Liver (tissue), 9 donors: ENCODE measurements around the gene FREY1. TPM values are rescaled to one million over a fixed set of nuclear protein-coding genes. Genes with fewer than 3 reads are reported as not detected.
A peak's percentile ranks its signal among the peaks of the same experiment; 100 is the strongest.

Experiments
- DNase-seq: peaks from one replicate; pipeline ENCODE4 v3.0.0-alpha.2; 2017; ENCODE audit warnings: low spot score
- H3K27ac ChIP-seq, 2 donors: one replicate each; pipeline ENCODE4 v1.7.0; 2013; ENCODE audit warnings: inconsistent platforms in 2 of 2, low read length in 2 of 2, control low read depth in 1 of 2, low read depth in 1 of 2, mild to moderate bottlenecking in 1 of 2
- H3K27me3 ChIP-seq, 4 donors: one replicate each; pipeline versions ENCODE4 v1.6.1 to v1.7.0; 2013; ENCODE audit warnings: low read length in 3 of 4, inconsistent platforms in 1 of 4, mild to moderate bottlenecking in 1 of 4, moderate library complexity in 1 of 4; ENCODE audit not compliant: control insufficient read depth in 4 of 4, insufficient read depth in 4 of 4
- H3K36me3 ChIP-seq, 4 donors: one replicate each; pipeline versions ENCODE4 v1.6.1 to v1.7.0; 2013; ENCODE audit warnings: low read length in 3 of 4, mild to moderate bottlenecking in 3 of 4, low read depth in 1 of 4, moderate library complexity in 1 of 4; ENCODE audit not compliant: control insufficient read depth in 4 of 4, insufficient read depth in 3 of 4
- H3K4me1 ChIP-seq, 4 donors: one replicate each; pipeline versions ENCODE4 v1.6.1 to v1.7.0; 2013; ENCODE audit warnings: low read length in 3 of 4, mild to moderate bottlenecking in 3 of 4, moderate library complexity in 1 of 4; ENCODE audit not compliant: control insufficient read depth in 4 of 4, insufficient read depth in 4 of 4
- H3K4me3 ChIP-seq, 3 donors: one replicate each; pipeline versions ENCODE4 v1.6.1 to v1.7.0; 2013; ENCODE audit warnings: low read length in 3 of 3, control low read depth in 1 of 3, low read depth in 1 of 3, mild to moderate bottlenecking in 1 of 3
- H3K9ac ChIP-seq, 2 donors: one replicate each; pipeline ENCODE4 v1.7.0; 2013; ENCODE audit warnings: low read length in 2 of 2, mild to moderate bottlenecking in 2 of 2, moderate library complexity in 2 of 2, control low read depth in 1 of 2, low read depth in 1 of 2
- H3K9me3 ChIP-seq, 4 donors: one replicate each; pipeline versions ENCODE4 v1.6.1 to v1.7.0; 2013; ENCODE audit warnings: low read length in 3 of 4; ENCODE audit not compliant: control insufficient read depth in 4 of 4
- ATF3 ChIP-seq: IDR thresholded peaks from 2 replicates; pipeline ENCODE4 v1.6.1; 2016; ENCODE audit warnings: antibody characterized with exemption
- CTCF ChIP-seq: fragments of 150-350 bp; IDR thresholded peaks from 2 replicates; pipeline ENCODE4 v1.5.1; 2017; ENCODE audit warnings: improper control_type of control experiment, low read depth, low read length; ENCODE audit not compliant: missing input control
- FOXA1 ChIP-seq: IDR thresholded peaks from 2 replicates; pipeline ENCODE4 v1.6.1; 2016; ENCODE audit warnings: antibody characterized with exemption
- GABPA ChIP-seq, 2 donors: IDR thresholded peaks in 1 of 2; conservative IDR thresholded peaks in 1 of 2; 2 replicates each; pipeline ENCODE4 v1.6.1; 2016; ENCODE audit warnings: antibody characterized with exemption in 2 of 2, mild to moderate bottlenecking in 1 of 2, moderate library complexity in 1 of 2
- HNF4A ChIP-seq, 2 donors: conservative IDR thresholded peaks; 2 replicates each; pipeline ENCODE4 v1.6.1; 2016; ENCODE audit warnings: antibody characterized with exemption in 2 of 2, mild to moderate bottlenecking in 2 of 2
- HNF4G ChIP-seq: IDR thresholded peaks from 2 replicates; pipeline ENCODE4 v1.6.1; 2016; ENCODE audit warnings: antibody characterized with exemption
- JUND ChIP-seq, 2 donors: IDR thresholded peaks; 2 replicates each; pipeline ENCODE4 v1.6.1; 2016; ENCODE audit warnings: antibody characterized with exemption in 2 of 2
- MAX ChIP-seq: IDR thresholded peaks from 2 replicates; pipeline ENCODE4 v1.6.1; 2016; ENCODE audit warnings: antibody characterized with exemption
- NR2F2 ChIP-seq: IDR thresholded peaks from 2 replicates; pipeline ENCODE4 v1.6.1; 2016; ENCODE audit warnings: antibody characterized with exemption
- RAD21 ChIP-seq, 2 donors: IDR thresholded peaks; 2 replicates each; pipeline ENCODE4 v1.6.1; 2016; ENCODE audit warnings: antibody characterized with exemption in 2 of 2, mild to moderate bottlenecking in 2 of 2
- REST ChIP-seq: IDR thresholded peaks from 2 replicates; pipeline ENCODE4 v1.6.1; 2016; ENCODE audit warnings: antibody characterized with exemption, mild to moderate bottlenecking
- SP1 ChIP-seq: IDR thresholded peaks from 2 replicates; pipeline ENCODE4 v1.6.1; 2018; ENCODE audit warnings: antibody characterized with exemption, mild to moderate bottlenecking
- YY1 ChIP-seq: IDR thresholded peaks from 2 replicates; pipeline ENCODE4 v1.6.1; 2016; ENCODE audit warnings: antibody characterized with exemption, mild to moderate bottlenecking
- ZBTB33 ChIP-seq: IDR thresholded peaks from 2 replicates; pipeline ENCODE4 v1.6.1; 2016; ENCODE audit warnings: antibody characterized with exemption
- WGBS: extraction: QIAGEN DNeasy Blood & Tissue Kit; methylation state at CpG from one replicate; pipeline ENCODE4 v1.1.7; 2013; 5-methylcytosine and 5-hydroxymethylcytosine counted together
- polyA plus RNA-seq, 2 donors: library from polyadenylated mRNA; stranded (reverse) in 1 of 2; unstranded in 1 of 2; fragments of 200-250 nt in 1 of 2; fragments of >200 nt in 1 of 2; fragmentation: Nextera tagmentation in 1 of 2; extraction: Ambion mirVana in 1 of 2; gene quantifications; one replicate each; pipeline versions ENCODE4 v1.2.1 to v1.2.3, GENCODE V29; 2013 to 2015
- total RNA-seq, 2 donors: library from RNA; depleted of rRNA; stranded (reverse); fragments of >200 nt; gene quantifications; one replicate each; pipeline ENCODE4 v1.2.3, GENCODE V29; 2014
- donor health status: healthy.
- donor health status: healthy.
- donor health status: healthy.
- donor health status: healthy.
- donor health status: healthy.

The FREY1 gene
- total and polyA plus RNA-seq, 4 donors = 0.18 to 2.1 (median 0.75) TPM; not detected in 1

GRCh38 chr11:45929486-45930030 is 22.5 kb upstream of the FREY1 start:
- DNase-seq = peak; percentile 33
- Histone ChIP-seq H3K27me3 (no peaks in the 10 kb centered on the region), H3K4me1 (peaks cover 7 to 17% (median 15%) of the 10 kb centered on the region in 4 donors), H3K9me3 (no peaks in the 10 kb centered on the region), H3K36me3 (peaks cover 0 to 1% (median 0%) of the 10 kb centered on the region in 4 donors), H3K27ac (no peak overlapping the region), H3K9ac (no peak overlapping the region), H3K4me3 (no peak overlapping the region)
- TF ChIP-seq FOXA1 (no peak), YY1 (no peak), MAX (no peak), GABPA (IDR thresholded peaks at IDR 0.05 in 1 of 2, conservative IDR thresholded peaks at IDR 0.05 in 1 of 2) (no peak), JUND (IDR thresholded peaks at IDR 0.05) (no peak), CTCF (no peak), REST (no peak), HNF4G (no peak), NR2F2 (no peak), HNF4A (conservative IDR thresholded peaks at IDR 0.05) (no peak), ZBTB33 (no peak), SP1 (no peak), RAD21 (IDR thresholded peaks at IDR 0.05) (no peak)
- 81% methylated on average over 10 of the region's 10 CpGs for WGBS

- no peak for DNase-seq
- H3K9me3 ChIP-seq = no peaks in the 10 kb centered on the region
- H3K4me1 ChIP-seq = peaks cover under 1 to 8% (median 7%) of the 10 kb centered on the region in 4 donors
- WGBS = 89% methylated on average over 13 of the region's 13 CpGs
- H3K27ac ChIP-seq = no peak overlapping the region
- H3K9ac ChIP-seq = no peak overlapping the region
- peaks cover 0 to 1% (median 0%) of the 10 kb centered on the region in 4 donors for H3K36me3 ChIP-seq
- no peak overlapping the region for H3K4me3 ChIP-seq
- no peaks in the 10 kb centered on the region for H3K27me3 ChIP-seq
- TF ChIP-seq HNF4G (no peak), NR2F2 (no peak), YY1 (no peak), FOXA1 (no peak), JUND (IDR thresholded peaks at IDR 0.05) (no peak), ATF3 (no peak), RAD21 (IDR thresholded peaks at IDR 0.05) (no peak), GABPA (IDR thresholded peaks at IDR 0.05 in 1 of 2, conservative IDR thresholded peaks at IDR 0.05 in 1 of 2) (no peak), REST (no peak), SP1 (no peak), ZBTB33 (no peak), HNF4A (conservative IDR thresholded peaks at IDR 0.05) (no peak), MAX (no peak)
These were observed 21.6 kb upstream of the FREY1 start for GRCh38 chr11:45928535-45929215.
